ENCODE data around the gene RALA.
"Not testable (repeated sequence)": the region's sequence is repeated elsewhere in the genome, so short reads cannot be mapped to it uniquely, and the experiment has no call there.

The RALA gene

DNA sequence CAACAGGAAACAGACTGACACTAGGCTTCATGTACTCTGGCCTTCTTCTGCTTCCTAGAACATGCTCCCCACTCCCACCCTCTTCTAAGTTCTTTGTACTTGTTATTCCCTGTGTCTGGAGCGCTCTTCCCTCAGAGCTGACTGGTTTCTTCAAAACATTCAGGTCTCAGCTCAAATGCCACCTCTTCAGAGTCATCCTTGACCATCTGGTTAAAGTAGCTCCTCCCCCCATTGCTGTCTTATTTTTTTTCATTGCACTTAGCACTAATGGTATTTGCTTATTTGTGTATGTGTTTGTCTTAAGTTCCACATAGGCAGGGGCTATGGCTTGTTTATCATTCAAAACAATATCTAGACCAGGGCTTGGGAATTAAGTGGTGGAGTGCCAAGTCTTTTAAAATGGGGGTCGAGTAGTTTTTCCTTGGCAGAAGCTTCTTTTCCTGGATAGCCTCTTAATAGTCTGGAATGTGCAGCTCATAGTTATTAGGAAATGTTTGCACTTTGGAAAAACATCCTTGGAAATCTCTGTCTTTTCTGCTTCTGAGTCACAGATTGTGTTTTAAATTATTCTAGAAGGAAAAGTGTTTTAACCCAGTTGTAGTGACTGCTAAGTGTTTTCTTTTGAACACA, 60.0 kb downstream of the RALA start:
- no peak for DNase-seq (ENCODE audit: low spot score)

DNA sequence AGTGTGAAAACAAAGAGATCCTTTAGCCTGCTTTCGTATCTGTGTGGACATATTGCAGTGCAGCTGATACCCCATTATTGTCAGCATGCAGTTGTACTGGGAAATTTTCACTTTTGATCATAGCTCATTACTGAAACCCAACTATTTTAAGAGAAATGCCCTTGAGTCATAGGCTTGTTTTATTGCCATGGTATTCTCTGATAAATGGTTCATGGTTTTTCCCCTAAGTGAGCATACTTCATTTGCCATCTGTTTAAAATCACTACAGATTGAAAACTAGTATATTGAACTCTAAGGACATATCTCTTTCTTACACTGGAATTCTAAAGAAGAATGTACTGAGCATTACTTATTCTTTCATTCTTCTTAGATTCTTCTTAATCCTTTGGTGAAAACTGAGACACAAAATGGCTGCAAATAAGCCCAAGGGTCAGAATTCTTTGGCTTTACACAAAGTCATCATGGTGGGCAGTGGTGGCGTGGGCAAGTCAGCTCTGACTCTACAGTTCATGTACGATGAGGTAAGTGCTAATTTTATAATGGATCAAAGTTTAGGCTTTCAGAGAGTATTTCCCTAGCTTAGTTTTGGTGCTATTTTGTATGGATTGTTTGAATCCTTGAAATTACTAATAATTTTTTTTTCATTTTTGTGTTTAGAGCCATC, 63.0 kb downstream of the RALA start:
- DNase-seq (ENCODE audit: low spot score), result no peak

- DNase-seq (ENCODE audit: low spot score), result no peak
Observed at GRCh38 chr7:39688611-39689480, 65.5 kb downstream of the RALA start.

DNA sequence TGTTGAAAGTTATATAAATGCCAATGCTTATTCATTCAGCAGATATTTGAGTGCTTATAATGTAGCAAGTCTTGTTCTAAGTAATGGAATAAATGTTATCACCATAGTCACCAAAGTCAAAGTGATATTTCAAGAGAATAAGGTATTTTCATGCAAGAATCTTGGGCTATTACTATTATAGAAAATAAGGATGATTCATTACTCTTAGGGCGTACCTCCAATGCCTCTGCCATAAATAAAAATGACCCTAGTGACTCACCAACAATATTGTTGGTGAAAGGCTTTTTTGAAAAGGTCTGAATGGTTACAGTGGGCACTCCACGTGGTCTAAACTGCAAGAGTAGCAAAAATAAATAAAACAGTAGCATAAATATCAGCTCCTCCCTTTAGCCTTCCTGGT, 68.4 kb downstream of the RALA start:
- no peak for DNase-seq (ENCODE audit: low spot score)

- not testable (repeated sequence) for DNase-seq (ENCODE audit: low spot score)
Observed at GRCh38 chr7:39693086-39693485, 69.7 kb downstream of the RALA start.

DNA sequence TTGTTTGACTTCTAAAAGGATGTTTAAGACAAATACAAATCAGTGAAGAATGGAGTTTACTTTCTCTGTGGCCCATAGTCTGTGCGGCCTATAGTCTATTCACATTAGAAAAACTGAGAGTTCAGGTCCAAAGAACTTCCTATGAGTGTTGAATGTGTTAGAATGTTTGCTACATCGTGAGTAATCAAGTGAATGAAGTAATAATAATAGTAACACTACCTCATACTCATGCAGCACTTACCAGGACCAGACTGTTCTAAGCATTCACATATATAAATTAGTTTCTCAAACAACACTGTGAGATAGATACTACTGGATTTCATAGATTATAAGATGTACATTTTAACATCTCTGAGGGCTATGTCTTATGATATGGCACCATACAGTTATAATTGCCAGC, 70.4 kb downstream of the RALA start:
- no peak for DNase-seq (ENCODE audit: low spot score)

GRCh38 chr7:39695852-39696586, 72.6 kb downstream of the RALA start:
- DNase-seq (ENCODE audit: low spot score), result no peak

DNA sequence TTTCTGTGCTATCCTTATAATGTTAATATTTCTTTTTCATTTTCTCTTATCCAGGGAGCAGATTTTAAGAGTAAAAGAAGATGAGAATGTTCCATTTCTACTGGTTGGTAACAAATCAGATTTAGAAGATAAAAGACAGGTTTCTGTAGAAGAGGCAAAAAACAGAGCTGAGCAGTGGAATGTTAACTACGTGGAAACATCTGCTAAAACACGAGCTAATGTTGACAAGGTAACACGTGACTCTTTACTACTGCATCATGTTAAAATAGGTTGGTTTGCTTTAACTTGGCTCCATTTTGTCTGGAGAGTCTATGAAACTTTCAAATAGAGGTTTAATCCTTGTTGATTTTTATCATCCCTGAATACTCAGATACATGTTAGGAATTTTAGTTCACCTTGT, 73.3 kb downstream of the RALA start:
- DNase-seq (ENCODE audit: low spot score), result no peak

DNA sequence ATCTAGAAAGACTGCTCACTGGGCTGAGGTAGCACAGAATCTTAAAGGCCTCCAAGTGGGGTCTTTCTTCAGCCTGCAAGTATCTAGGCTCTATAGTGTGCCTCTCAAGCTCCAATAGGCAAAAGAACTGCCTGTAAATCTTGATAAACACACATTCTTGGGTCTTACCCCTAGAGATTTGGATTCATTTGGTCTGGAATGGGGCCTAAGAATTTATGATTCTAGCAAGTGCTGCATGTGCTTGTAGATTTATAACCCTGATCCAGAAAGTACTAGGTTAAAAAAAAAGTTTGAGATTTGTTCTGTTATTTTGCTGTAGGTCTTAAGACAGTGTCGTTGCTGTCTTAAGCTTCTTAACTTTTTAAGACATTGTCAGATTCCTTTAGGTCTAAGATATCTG, 74.1 kb downstream of the RALA start:
- DNase-seq (ENCODE audit: low spot score), result no peak

DNA sequence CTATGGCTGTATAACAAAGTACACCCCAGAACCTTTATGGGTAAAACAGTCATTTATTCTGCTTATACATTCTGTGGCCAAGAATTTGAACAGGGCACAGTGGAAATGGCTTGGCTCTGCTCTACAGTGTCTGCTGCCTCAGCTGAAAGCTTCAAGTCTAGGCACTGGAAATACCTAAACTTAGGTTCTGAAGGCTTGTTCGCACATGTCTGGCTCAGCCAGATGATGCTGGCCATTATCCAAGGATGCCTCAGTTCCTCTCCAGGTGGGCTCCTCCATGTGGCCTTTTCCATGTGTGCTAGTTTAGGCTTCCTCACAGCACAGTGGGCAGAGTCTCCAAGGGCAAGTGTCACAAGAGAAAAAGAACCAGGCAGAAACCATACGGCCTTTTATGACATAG, 76.8 kb downstream of the RALA start:
- no peak for DNase-seq (ENCODE audit: low spot score)

DNA sequence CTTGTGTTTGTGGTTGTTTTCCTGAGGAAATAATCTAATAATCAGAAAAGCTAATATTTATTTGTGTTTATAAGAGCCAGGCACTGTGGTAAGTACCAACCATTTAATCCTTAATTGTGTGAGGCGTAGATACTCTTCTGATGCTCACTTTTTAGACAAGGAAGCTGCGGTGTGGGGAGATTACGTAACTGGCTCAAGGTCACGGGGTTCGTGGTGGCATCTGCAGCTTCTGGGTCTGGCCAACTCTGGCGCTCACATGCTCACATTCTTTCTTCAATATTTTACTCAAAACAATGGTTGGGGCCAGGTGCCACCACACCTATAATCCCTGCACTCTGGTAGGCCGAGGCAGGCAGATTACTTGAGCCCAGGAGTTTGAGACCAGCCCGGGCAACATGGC, 77.6 kb downstream of the RALA start:
- DNase-seq (ENCODE audit: low spot score), result no peak

DNA sequence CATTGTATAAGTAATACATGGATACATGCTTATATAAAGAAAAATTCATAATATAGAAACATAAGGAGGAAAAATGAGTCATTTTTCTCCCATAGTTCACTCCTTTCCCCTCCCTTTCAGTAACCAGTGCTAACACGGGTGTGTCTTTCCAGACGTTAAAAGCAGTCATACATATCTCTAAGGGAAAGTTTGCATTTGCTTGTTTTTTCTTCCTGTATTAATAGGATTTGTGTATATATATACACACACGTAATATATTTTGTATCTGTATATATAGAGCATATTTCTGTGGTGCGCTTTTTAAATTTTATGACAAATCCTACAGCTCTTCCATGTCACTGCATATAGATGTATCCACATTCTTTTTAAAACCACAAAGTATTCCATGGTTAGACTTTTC, 78.8 kb downstream of the RALA start:
- DNase-seq (ENCODE audit: low spot score), result no peak

GRCh38 chr7:39703144-39703543, 79.8 kb downstream of the RALA start:
- no peak for DNase-seq (ENCODE audit: low spot score)

DNA sequence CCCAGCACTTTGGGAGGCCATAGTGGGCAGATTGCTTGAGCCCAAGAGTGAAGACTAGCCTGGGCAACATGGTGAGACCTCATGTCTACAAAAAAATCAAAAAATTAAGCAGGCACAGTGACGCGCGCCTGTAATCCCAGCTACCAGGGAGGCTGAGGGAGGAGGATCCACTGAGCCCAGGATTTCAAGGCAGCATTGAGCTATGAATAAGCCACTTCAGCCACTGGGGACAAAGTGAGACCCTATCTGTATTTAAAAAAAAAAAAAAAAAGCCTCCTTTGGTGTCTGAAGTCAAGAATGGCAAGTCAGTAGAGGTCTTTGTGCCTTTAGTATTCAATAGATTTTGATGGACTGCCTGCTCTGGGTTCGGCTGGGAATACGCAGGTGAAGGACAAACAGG, 85.7 kb downstream of the RALA start:
- no peak for DNase-seq (ENCODE audit: low spot score)

GRCh38 chr7:39709768-39710311, 86.5 kb downstream of the RALA start:
- DNase-seq (ENCODE audit: low spot score), result no peak

- no peak for DNase-seq (ENCODE audit: low spot score)
Observed at GRCh38 chr7:39712751-39713150, 89.4 kb downstream of the RALA start.

DNA sequence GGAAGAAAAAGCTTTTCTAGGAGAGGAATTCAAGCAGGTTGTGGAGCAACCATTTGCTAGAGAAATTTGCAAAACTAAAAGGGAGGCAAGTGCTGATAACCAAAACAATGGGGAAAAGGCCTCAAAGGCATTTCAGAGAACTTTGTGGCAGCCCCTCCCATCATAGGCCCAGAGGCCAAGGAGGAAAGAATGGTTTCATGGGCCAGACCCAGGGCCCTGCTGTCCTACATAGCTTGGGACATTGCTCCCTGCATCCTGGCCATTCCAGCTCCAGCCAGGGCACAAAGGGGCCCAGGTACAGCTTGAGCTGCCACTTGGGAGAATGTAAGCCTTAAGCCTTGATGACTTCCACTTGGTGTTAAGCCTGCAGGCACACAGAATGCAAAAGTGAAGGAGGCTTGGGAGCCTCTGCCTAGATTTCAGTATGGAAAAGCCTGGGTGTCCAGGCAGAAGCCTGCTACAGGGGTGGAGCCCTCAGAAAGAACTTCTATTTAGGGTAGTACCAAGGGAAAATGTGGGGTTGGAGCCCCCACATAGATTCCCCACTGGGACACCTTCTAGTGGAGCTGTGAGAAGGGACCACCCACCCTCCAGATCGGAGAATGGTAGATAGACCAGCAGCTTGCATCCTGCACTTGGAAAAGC, 91.2 kb downstream of the RALA start:
- DNase-seq (ENCODE audit: low spot score), result no peak

GRCh38 chr7:39720586-39720985, 97.2 kb downstream of the RALA start:
- DNase-seq (ENCODE audit: low spot score), result no peak

GRCh38 chr7:39721345-39721744, 98.0 kb downstream of the RALA start:
- no peak for DNase-seq (ENCODE audit: low spot score)

DNA sequence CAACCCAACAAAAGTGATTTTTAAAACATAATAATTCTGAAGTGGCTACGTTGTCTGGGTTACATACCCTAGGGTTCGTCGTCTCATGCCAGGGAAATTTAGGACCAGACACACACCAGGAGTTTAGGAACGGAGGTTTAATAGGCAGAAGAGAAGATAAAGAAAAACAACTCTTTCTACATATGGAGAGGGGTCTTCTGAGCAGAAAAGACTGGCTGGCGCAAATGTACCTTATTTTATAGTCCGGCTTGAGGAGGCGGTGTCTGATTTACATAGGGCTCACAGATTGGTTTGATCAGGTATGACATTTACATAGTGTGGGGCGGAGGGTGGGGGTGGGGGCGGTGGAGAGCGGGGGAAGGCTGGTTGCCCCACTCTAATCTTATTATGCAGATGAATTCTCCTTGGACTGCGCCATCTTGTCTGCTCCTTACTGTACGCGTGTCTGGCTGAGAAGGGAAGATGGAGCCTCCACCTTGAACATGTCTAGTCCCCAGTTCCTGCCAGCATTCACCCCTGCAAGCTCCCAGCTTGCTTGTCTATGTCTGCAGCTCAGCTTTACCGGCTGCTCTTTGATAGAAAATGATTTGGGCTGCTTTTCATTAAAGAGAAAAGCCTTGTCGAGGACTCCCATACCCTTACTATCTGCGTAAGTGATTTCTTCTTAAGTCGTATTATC, 98.7 kb downstream of the RALA start:
- no peak for DNase-seq (ENCODE audit: low spot score)
